ENCODE measurements around the gene FOXJ3. TPM values are rescaled to one million over a fixed set of nuclear protein-coding genes. Genes with fewer than 3 reads are reported as not detected.
"Not testable (repeated sequence)": the region's sequence is repeated elsewhere in the genome, so short reads cannot be mapped to it uniquely, and the experiment has no call there.

Gene FOXJ3
- total RNA-seq, 1 donor, result 86.7 TPM

- Histone ChIP-seq H3K4me1 (ENCODE audit: insufficient read depth, low read length) (peaks cover 4% of the 10 kb centered on the region), H3K9me3 (ENCODE audit: low read depth, low read length) (no peaks in the 10 kb centered on the region), H3K4me3 (ENCODE audit: low read length) (no peak overlapping the region), H3K27me3 (ENCODE audit: insufficient read depth, low read length) (no peaks in the 10 kb centered on the region)
These were observed 115.4 kb downstream of the FOXJ3 start for GRCh38 chr1:42219627-42220026.

GRCh38 chr1:42214447-42214871, 120.6 kb downstream of the FOXJ3 start:
- Histone ChIP-seq H3K4me3 (ENCODE audit: low read length) (no peak overlapping the region), H3K27me3 (ENCODE audit: insufficient read depth, low read length) (no peaks in the 10 kb centered on the region), H3K4me1 (ENCODE audit: insufficient read depth, low read length) (peaks cover 12% of the 10 kb centered on the region), H3K9me3 (ENCODE audit: low read depth, low read length) (peaks cover 10% of the 10 kb centered on the region)

GRCh38 chr1:42211224-42211623, 123.8 kb downstream of the FOXJ3 start:
- H3K4me1 ChIP-seq (ENCODE audit: insufficient read depth, low read length), result peaks cover 12% of the 10 kb centered on the region
- H3K27me3 ChIP-seq (ENCODE audit: insufficient read depth, low read length), result no peaks in the 10 kb centered on the region
- H3K4me3 ChIP-seq (ENCODE audit: low read length), result no peak overlapping the region
- H3K9me3 ChIP-seq (ENCODE audit: low read depth, low read length), result peaks cover 10% of the 10 kb centered on the region

- peaks cover 12% of the 10 kb centered on the region for H3K4me1 ChIP-seq (ENCODE audit: insufficient read depth, low read length)
- H3K27me3 ChIP-seq (ENCODE audit: insufficient read depth, low read length), result no peaks in the 10 kb centered on the region
- peaks cover 10% of the 10 kb centered on the region for H3K9me3 ChIP-seq (ENCODE audit: low read depth, low read length)
- no peak overlapping the region for H3K4me3 ChIP-seq (ENCODE audit: low read length)
These were observed 124.5 kb downstream of the FOXJ3 start for GRCh38 chr1:42210421-42211133.

GRCh38 chr1:42209526-42210251, 125.3 kb downstream of the FOXJ3 start:
- Histone ChIP-seq H3K4me3 (ENCODE audit: low read length) (no peak overlapping the region), H3K4me1 (ENCODE audit: insufficient read depth, low read length) (peaks cover 8% of the 10 kb centered on the region), H3K27me3 (ENCODE audit: insufficient read depth, low read length) (no peaks in the 10 kb centered on the region), H3K9me3 (ENCODE audit: low read depth, low read length) (peaks cover 10% of the 10 kb centered on the region)

DNA sequence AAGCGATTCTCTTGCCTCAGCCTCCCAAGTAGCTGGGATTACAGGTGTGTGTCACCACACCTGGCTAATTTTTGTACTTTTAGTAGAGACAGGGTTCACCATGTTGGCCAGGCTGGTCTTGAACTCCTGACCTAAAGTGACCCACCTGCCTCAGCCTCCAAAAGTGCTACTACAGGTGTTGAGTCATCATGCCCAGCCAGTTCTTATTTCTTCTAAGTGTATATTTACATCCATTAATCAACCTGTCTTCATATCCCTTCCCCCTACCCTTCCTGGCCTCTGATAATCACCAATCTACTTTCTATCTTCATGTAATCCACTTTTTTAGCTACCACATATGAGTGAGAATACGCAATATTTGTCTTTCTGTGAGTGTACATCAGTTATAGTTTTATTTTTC, 128.1 kb downstream of the FOXJ3 start:
- H3K4me3 ChIP-seq (ENCODE audit: low read length); H3K4me1 ChIP-seq (ENCODE audit: insufficient read depth, low read length); H3K9me3 ChIP-seq (ENCODE audit: low read depth, low read length); H3K27me3 ChIP-seq (ENCODE audit: insufficient read depth, low read length): not testable (repeated sequence)

- no peaks in the 10 kb centered on the region for H3K27me3 ChIP-seq (ENCODE audit: insufficient read depth, low read length)
- no peaks in the 10 kb centered on the region for H3K9me3 ChIP-seq (ENCODE audit: low read depth, low read length)
- no peak overlapping the region for H3K4me3 ChIP-seq (ENCODE audit: low read length)
- peaks cover 1% of the 10 kb centered on the region for H3K4me1 ChIP-seq (ENCODE audit: insufficient read depth, low read length)
These were observed 128.9 kb downstream of the FOXJ3 start for GRCh38 chr1:42206164-42206563.

- no peaks in the 10 kb centered on the region for H3K9me3 ChIP-seq (ENCODE audit: low read depth, low read length)
- H3K4me3 ChIP-seq (ENCODE audit: low read length), result no peak overlapping the region
- no peaks in the 10 kb centered on the region for H3K4me1 ChIP-seq (ENCODE audit: insufficient read depth, low read length)
- H3K27me3 ChIP-seq (ENCODE audit: insufficient read depth, low read length), result no peaks in the 10 kb centered on the region
These were observed 133.0 kb downstream of the FOXJ3 start for GRCh38 chr1:42201986-42202385.

DNA sequence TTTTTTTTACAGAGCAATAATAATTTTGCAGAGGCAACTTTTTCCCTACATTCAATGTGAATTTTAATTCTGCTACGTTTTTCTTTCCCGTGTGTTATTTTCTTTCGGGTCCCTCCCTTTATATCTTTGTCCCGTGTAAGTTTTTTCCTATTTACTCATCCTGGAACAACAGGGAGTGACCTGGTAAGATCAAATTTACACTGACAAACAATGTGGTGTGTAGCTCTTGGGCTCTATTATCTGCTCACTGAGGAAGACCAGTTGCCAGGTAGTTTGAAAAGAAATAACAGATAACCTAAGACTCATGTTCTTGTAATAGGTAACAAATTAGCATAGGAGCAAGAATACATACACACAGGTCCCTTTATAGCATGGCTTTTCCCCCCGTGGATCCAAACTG, 136.8 kb downstream of the FOXJ3 start:
- Histone ChIP-seq H3K4me3 (ENCODE audit: low read length) (no peak overlapping the region), H3K27me3 (ENCODE audit: insufficient read depth, low read length) (no peaks in the 10 kb centered on the region), H3K9me3 (ENCODE audit: low read depth, low read length) (no peaks in the 10 kb centered on the region), H3K4me1 (ENCODE audit: insufficient read depth, low read length) (no peaks in the 10 kb centered on the region)

- no peaks in the 10 kb centered on the region for H3K4me1 ChIP-seq (ENCODE audit: insufficient read depth, low read length)
- no peak overlapping the region for H3K4me3 ChIP-seq (ENCODE audit: low read length)
- H3K27me3 ChIP-seq (ENCODE audit: insufficient read depth, low read length), result no peaks in the 10 kb centered on the region
- no peaks in the 10 kb centered on the region for H3K9me3 ChIP-seq (ENCODE audit: low read depth, low read length)
These were observed 139.2 kb downstream of the FOXJ3 start for GRCh38 chr1:42195841-42196240.

GRCh38 chr1:42192106-42192505, 142.9 kb downstream of the FOXJ3 start:
- H3K4me3 ChIP-seq (ENCODE audit: low read length), result no peak overlapping the region
- H3K9me3 ChIP-seq (ENCODE audit: low read depth, low read length), result no peaks in the 10 kb centered on the region
- no peaks in the 10 kb centered on the region for H3K4me1 ChIP-seq (ENCODE audit: insufficient read depth, low read length)
- H3K27me3 ChIP-seq (ENCODE audit: insufficient read depth, low read length), result no peaks in the 10 kb centered on the region

GRCh38 chr1:42191319-42191718, 143.7 kb downstream of the FOXJ3 start:
- Histone ChIP-seq H3K4me3 (ENCODE audit: low read length) (no peak overlapping the region), H3K27me3 (ENCODE audit: insufficient read depth, low read length) (no peaks in the 10 kb centered on the region), H3K9me3 (ENCODE audit: low read depth, low read length) (no peaks in the 10 kb centered on the region), H3K4me1 (ENCODE audit: insufficient read depth, low read length) (no peaks in the 10 kb centered on the region)

- Histone ChIP-seq H3K4me3 (ENCODE audit: low read length) (no peak overlapping the region), H3K4me1 (ENCODE audit: insufficient read depth, low read length) (no peaks in the 10 kb centered on the region), H3K9me3 (ENCODE audit: low read depth, low read length) (no peaks in the 10 kb centered on the region), H3K27me3 (ENCODE audit: insufficient read depth, low read length) (no peaks in the 10 kb centered on the region)
These were observed 144.8 kb downstream of the FOXJ3 start for GRCh38 chr1:42189931-42190853.

GRCh38 chr1:42186152-42186551, 148.9 kb downstream of the FOXJ3 start:
- H3K4me1 ChIP-seq (ENCODE audit: insufficient read depth, low read length), result no peaks in the 10 kb centered on the region
- no peaks in the 10 kb centered on the region for H3K27me3 ChIP-seq (ENCODE audit: insufficient read depth, low read length)
- H3K4me3 ChIP-seq (ENCODE audit: low read length), result no peak overlapping the region
- H3K9me3 ChIP-seq (ENCODE audit: low read depth, low read length), result no peaks in the 10 kb centered on the region

DNA sequence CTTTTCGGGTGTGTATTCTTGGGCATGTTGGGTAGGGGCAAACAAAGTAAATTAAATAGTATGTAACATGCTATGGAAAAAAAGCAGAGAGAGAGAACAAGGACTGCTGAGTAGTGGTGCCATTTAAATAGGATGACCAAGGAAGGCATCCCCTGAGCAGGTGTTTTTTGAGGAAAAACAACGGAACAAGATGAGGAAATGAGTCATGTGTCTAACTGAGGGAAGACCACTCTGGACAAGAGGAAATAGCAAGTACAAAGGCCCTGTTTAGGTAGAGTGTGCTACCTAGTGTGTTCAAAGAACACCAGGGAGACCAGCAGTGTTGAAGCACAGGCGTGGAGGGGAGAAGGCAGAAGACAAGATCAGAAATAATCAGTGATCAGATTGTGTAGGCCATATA, 150.4 kb downstream of the FOXJ3 start:
- Histone ChIP-seq H3K9me3 (ENCODE audit: low read depth, low read length) (no peaks in the 10 kb centered on the region), H3K4me1 (ENCODE audit: insufficient read depth, low read length) (no peaks in the 10 kb centered on the region), H3K4me3 (ENCODE audit: low read length) (no peak overlapping the region), H3K27me3 (ENCODE audit: insufficient read depth, low read length) (no peaks in the 10 kb centered on the region)
